A172 (cell line): Measurements from ENCODE around the gene CENPP. TPM values are rescaled to one million over a fixed set of nuclear protein-coding genes. Genes with fewer than 3 reads are reported as not detected.

Source experiments
- DNase-seq: peaks from one replicate; pipeline ENCODE4 v3.0.0-alpha.2; 2015; ENCODE audit warnings: low spot score
- total RNA-seq: library from RNA; depleted of rRNA; stranded (reverse); fragments of >200 nt; shearing (Covaris generic); gene quantifications from 2 replicates; pipeline ENCODE4 v1.2.3, GENCODE V29; 2014; rRNA removed

Gene CENPP
- total RNA-seq, 1 experiment from 2014 or later, result 11.6 TPM

DNA sequence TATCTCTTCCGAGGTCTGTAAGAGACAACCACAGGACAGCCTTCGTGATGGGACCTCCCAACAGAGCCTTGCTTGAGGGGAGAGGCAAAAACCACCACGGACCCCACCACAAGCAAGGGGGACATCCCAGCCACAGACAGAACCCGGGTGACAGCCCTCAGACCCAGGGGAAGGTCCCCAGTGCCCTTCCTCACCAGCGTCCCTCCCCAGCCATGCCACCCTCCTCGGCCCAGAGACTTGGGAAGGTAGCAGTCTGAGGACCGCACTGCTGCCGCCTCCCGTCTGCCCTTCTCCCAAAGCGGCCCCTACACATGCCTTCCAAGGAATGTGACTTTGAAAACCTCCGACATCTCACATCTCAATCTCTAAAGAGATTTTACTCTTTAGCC lies 330.8 kb downstream of the CENPP start:
- no peak for DNase-seq

DNA sequence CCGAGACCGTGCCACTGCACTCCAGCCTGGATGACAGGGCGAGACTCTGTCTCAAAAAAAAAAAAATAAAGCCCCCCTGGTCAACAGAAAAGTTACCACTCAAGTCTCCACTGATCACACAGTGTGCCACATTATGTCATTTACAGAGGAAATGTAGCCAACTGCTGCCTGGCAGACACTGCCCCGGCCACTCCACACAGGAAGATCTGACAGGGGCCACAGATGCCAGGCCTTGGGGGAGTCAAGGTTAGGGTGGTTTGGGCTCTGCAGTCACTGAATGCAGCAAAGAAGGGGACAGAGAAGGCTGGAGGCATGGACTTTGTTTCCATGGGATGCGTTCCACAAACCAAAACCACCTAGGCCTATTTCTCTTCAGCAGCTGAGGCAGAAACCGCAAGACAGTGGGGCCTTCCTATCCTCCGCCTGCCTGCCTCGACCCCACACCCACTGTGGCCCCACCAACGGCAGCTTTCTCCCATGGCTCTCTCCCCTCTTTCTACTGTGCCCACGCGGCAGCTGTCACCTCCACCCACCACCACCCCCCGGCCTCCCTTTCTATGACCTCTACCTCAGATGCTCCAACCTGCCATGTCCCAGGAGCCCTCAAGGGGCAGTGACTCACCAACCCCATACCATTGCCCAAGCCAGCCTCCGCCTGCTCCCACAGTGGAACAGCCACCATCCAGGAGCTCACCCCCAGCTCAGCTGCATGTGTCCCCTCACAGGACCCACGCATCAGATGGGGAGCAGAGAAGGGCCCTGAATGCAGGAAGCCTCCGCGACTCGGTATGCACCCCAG lies 331.7 kb downstream of the CENPP start:
- DNase-seq, result no peak

DNA sequence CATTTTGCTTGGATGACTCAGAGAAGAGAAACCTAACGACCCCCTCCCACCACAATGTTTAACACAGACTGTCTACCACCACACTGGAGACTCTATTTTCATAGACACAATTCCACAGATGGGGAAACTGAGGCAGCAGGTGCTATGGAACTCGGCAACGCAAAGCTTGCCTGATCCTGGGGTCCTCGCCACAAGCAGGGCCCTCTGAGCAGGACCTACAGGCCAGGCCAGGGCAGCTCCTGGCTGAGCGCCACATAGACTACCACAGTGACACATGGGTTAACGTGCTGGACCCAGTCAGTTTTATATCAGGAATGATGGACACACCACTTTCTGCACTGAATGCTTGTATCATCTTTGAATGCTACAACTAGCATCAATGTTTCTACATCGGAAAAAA lies 332.4 kb downstream of the CENPP start:
- no peak for DNase-seq

DNA sequence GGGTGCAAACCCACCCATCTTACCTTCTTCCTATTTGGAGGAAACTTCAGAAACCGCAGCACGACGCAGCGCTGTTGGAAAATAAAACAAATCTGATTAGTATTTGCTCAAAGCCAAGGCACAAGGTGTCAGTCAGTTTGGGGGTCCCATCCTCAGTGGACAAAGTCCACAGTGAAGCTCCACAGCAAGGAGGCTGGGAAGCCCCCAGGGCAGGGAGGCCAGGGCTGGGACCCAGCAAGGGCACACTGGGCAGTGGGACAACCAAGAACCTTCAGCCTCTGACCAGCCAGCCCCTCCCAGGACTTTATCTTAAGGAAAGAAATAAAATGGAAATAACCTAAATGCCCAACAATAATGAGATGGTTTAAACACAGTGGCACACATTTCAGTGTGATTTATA lies 332.9 kb downstream of the CENPP start:
- DNase-seq, result no peak

DNA sequence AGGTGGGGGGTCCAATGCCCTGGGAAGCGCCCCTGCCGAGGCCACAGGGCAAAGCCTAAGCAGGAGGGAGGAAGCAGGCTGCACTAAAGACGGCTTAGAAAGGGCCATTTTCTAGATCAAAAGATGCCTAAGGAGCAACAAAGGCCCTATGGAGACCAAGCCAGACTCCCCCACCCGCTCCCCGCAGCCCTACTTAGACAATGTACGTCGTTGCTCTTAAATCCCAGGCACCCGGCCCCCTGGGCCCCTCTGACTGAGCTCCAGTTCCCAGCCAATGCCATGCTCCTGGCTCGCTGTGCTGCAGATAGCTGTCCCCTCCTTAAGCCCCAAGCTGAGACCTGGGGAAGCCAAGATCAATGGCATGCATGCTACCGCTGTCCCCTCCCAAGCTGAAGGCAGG lies 333.8 kb downstream of the CENPP start:
- DNase-seq, result no peak

DNA sequence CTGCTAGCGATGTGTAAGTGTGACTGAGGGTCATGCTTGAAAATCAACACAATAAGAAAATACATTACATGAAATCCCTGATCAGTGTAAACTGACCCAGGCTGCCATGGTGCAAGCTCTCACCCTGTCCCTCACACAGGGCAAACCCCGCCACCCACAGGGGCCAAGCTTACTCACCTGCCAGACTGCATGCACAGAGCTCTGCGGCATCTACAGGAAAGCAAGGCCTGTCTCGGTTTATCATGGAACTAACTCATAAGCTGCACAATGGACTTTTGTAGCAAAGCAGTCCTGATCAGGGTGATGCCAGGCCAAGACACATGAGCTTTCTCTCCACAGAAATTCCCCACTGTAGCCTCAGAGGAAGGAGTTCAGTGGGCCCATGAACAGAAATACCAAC lies 334.5 kb downstream of the CENPP start:
- DNase-seq, result no peak

DNA sequence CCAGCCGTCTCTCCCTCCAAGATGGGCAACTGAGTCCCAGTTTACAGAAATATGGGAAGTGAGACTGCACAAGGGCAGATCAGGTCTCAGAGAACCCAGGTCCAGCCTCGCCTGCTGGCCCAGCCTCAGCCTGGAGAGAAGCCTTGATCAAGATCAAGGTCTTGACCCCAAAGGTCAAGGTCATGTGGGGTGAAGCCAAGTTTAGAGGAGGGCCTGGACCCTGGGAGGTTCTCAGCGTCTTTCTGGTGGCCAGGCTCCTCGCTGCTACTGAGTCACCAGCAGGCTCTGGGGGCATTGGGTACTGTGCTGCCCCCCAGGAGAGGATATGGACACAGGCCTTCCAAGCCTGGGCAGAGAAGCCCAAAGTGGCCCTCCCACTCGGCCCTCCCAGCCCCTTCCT lies 335.4 kb downstream of the CENPP start:
- no peak for DNase-seq

DNA sequence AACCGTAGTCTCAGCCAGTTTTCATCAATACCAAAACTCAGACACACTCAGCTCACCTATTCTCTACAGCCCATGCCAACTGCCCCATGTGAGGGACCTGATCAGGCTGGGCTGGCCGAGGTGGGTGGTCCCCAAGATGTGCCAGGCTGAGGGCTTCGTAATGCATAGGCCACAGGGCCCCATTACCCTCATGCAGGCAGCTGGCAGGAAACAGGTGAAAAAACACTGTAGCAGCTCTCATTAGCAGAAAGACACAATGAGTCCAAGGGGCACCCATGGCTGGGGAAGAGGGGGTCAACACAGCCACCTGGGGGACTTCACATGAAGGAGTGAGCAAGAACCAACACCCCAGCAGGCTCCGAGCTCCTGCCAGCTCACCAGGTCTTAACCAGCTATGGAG lies 336.0 kb downstream of the CENPP start:
- DNase-seq, result no peak

DNA sequence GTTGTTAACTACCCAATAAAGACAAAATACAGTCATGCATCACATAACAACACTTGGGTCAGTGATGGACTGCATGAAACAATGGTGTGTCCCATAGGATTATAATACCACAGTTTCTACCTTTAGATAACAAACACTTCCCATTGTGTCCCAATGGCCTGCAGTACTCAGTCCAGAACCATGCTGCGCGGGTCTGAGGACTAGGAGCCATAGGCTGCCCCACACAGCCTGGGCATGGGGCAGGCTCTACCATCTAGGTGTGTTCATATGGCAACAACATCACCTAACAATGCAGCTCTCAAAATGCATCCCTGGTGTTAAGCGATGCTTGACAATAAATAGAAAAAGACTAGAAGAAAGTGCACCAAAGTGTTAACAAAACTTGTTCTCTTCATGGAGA lies 337.4 kb downstream of the CENPP start:
- DNase-seq, result no peak

GRCh38 chr9:92663951-92664350 lies 338.2 kb downstream of the CENPP start:
- no peak for DNase-seq

- no peak for DNase-seq
These were observed 338.8 kb downstream of the CENPP start for GRCh38 chr9:92664394-92665152.

DNA sequence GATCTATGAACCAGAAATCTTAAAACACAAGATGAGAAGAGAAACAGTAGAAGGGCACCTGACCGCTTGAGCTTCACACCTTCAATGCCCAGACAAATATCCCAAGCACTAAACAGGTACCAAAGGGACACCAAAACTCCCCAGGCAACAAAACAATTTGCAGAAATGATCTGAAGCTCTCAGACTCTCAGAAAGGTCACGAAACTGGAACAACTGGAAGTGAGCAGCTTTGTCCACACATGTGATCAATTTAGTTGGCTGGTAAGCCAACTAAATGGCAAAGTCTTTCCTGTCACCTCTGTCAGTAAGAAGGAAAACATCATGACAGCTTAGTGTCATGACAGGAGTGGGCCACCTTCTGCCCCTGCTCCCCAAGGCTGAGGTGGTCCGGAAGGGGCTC lies 340.1 kb downstream of the CENPP start:
- no peak for DNase-seq

- DNase-seq, result no peak
These were observed 340.5 kb downstream of the CENPP start for GRCh38 chr9:92666236-92666635.

DNA sequence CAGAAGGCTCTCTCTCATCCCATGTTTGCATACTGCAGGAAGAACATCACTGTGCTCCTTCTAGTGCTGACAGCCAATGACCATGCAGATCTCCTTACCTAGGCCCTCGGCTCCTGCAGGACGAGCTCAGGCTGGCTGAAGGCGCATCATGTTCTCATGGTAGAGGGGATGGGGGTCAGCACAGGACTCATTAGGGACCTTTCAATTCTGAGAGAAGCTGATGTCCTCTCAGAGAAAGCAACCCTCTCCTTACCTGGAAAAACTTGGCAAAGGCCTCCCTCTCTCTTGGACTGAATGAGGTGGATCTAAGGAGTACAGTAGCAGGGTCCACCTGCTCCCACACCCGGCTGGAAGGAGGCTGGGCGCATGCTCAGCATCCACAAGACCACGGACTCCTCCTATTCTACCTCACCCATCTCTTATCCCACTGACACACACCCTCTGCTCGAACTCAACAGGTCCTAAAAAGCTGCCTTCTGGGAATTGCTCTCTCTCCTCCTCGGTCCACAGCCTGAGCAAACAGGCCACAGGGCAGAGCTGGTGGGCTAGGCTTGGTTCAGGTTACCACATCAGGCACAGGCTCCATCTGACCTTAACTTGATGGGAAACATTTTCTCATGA lies 341.3 kb downstream of the CENPP start:
- no peak for DNase-seq

- peak; percentile 48 for DNase-seq
These were observed 343.2 kb downstream of the CENPP start for GRCh38 chr9:92668746-92669526.

GRCh38 chr9:92669527-92669889 lies 343.8 kb downstream of the CENPP start:
- no peak for DNase-seq

Other genes starting within 250 kb of the CENPP start
- 152 and 175 TPM in 2 replicates for gene SPTLC1, start 210.5 kb upstream of the CENPP start, total RNA-seq
- gene IARS1, start 32.3 kb upstream of the CENPP start, total RNA-seq, result 204 and 212 TPM in 2 replicates
- gene NOL8, start 603 bp upstream of the CENPP start, total RNA-seq, result 28.6 and 29.5 TPM in 2 replicates
- not detected in 2 replicates for gene OGN, start 78.6 kb downstream of the CENPP start, total RNA-seq
- gene OMD, start 98.5 kb downstream of the CENPP start, total RNA-seq, result not detected in 2 replicates
- gene ASPN, start 156.6 kb downstream of the CENPP start, total RNA-seq, result not detected in 2 replicates
- gene ECM2, start 210.0 kb downstream of the CENPP start, total RNA-seq, result 0.26 TPM in 1 of 2 replicates, not detected in the other